H1 (cell line): ENCODE data around the gene CENPP. TPM values are rescaled to one million over a fixed set of nuclear protein-coding genes. Genes with fewer than 3 reads are reported as not detected.

Source experiments
- CTCF ChIA-PET: fragments of 300-600 bp; sonication (Branson Sonifier 250); formaldehyde crosslinking; loops from one replicate; lab custom pipeline; 2021; ENCODE audit not compliant: partially characterized antibody; lab: Charles Lee
- POLR2A ChIA-PET: fragments of 300-600 bp; sonication (Branson Sonifier 250); formaldehyde crosslinking; loops from one replicate; lab custom pipeline; 2021; ENCODE audit warnings: inconsistent platforms; ENCODE audit not compliant: partially characterized antibody; lab: Charles Lee
- DNase-seq, 2 experiments: peaks; one replicate each; pipeline versions ENCODE4 v3.0.0 to v3.0.0-alpha.2; 2010 to 2022; ENCODE audit warnings: low spot score in 2 of 2, low read depth in 1 of 2, mixed read lengths in 1 of 2
- FAIRE-seq: peaks from 2 replicates; lab custom pipeline; 2011; peaks lifted over from hg19 to GRCh38; lab: Jason Lieb, UNC
- H2AFZ ChIP-seq: 2 replicates; pipeline ENCODE4 v1.8.1; 2012; ENCODE audit warnings: low read length, inconsistent platforms
- H2AK5ac ChIP-seq: 2 replicates; pipeline ENCODE4 v1.6.1; 2013; ENCODE audit warnings: low read depth, low read length
- H2BK120ac ChIP-seq: replicated peaks from 2 replicates; pipeline ENCODE3; 2013; ENCODE audit warnings: low read depth, low read length, inconsistent platforms
- H2BK12ac ChIP-seq: 2 replicates; pipeline ENCODE4 v1.6.1; 2013; ENCODE audit warnings: low read depth, low read length
- H2BK15ac ChIP-seq: 2 replicates; pipeline ENCODE4 v1.6.1; 2013; ENCODE audit warnings: low read length
- H2BK20ac ChIP-seq: 2 replicates; pipeline ENCODE4 v1.6.1; 2013; ENCODE audit warnings: low read length
- H2BK5ac ChIP-seq: 2 replicates; pipeline ENCODE4 v1.6.1; 2013; ENCODE audit warnings: low read depth, low read length
- H3K14ac ChIP-seq: 2 replicates; pipeline ENCODE4 v1.6.1; 2013; ENCODE audit warnings: inconsistent platforms; ENCODE audit not compliant: insufficient read length
- H3K18ac ChIP-seq: 2 replicates; pipeline ENCODE4 v1.6.1; 2013; ENCODE audit warnings: low read length; ENCODE audit errors: extremely low read depth
- H3K23ac ChIP-seq: 2 replicates; pipeline ENCODE4 v1.6.1; 2013; ENCODE audit warnings: inconsistent platforms; ENCODE audit not compliant: insufficient read length
- H3K23me2 ChIP-seq: 2 replicates; pipeline ENCODE4 v1.6.1; 2013; ENCODE audit warnings: low read depth, low read length
- H3K27ac ChIP-seq: 2 replicates; pipeline ENCODE4 v1.6.1; 2011; ENCODE audit warnings: low read depth, low read length, inconsistent platforms
- H3K27me3 ChIP-seq, 4 experiments: replicated peaks in 1 of 4; 1 replicate in 1 of 4; 2 replicates in 3 of 4; pipeline versions ENCODE4 v1.6.1 to v1.8.1; 2011 to 2013; ENCODE audit warnings: low read length in 3 of 4, mild to moderate bottlenecking in 3 of 4, inconsistent platforms in 2 of 4, mixed read lengths in 2 of 4, moderate library complexity in 1 of 4; ENCODE audit not compliant: control insufficient read depth in 3 of 4, insufficient read depth in 3 of 4; ENCODE audit errors: extremely low read depth in 1 of 4
- H3K36me3 ChIP-seq, 4 experiments: 2 replicates each; pipeline versions ENCODE4 v1.6.1 to v1.8.1; 2011 to 2013; ENCODE audit warnings: mild to moderate bottlenecking in 4 of 4, low read length in 3 of 4, moderate library complexity in 2 of 4, control low read depth in 1 of 4, inconsistent platforms in 1 of 4; ENCODE audit not compliant: insufficient read depth in 4 of 4, control insufficient read depth in 2 of 4
- H3K4ac ChIP-seq: replicated peaks from 2 replicates; pipeline ENCODE3; 2013; ENCODE audit warnings: low read length, low read depth, mixed read lengths, inconsistent platforms; ENCODE audit not compliant: insufficient read length
- H3K4me1 ChIP-seq, 4 experiments: replicated peaks in 1 of 4; 1 replicate in 1 of 4; 2 replicates in 3 of 4; pipeline versions ENCODE4 v1.6.1 to v1.8.1; 2011 to 2013; ENCODE audit warnings: low read length in 3 of 4, inconsistent platforms in 2 of 4, mixed read lengths in 1 of 4; ENCODE audit not compliant: insufficient read depth in 4 of 4, control insufficient read depth in 3 of 4
- H3K4me2 ChIP-seq, 2 experiments: 2 replicates each; pipeline versions ENCODE4 v1.6.1 to v1.8.1; 2011 to 2013; ENCODE audit warnings: low read depth in 2 of 2, low read length in 2 of 2, control low read depth in 1 of 2, inconsistent platforms in 1 of 2, mild to moderate bottlenecking in 1 of 2; ENCODE audit not compliant: insufficient read depth in 1 of 2
- H3K4me3 ChIP-seq, 4 experiments: fragments of 200-600, 300-600 bp in 1 of 4; sonication (generic), shearing (Covaris generic), sonication (Bioruptor Twin) in 1 of 4; 2 replicates each; pipeline versions ENCODE4 v1.5.1 to v1.8.1; 2011 to 2016; ENCODE audit warnings: low read length in 4 of 4, low read depth in 3 of 4, control low read depth in 2 of 4, inconsistent platforms in 2 of 4, mild to moderate bottlenecking in 2 of 4, mixed read lengths in 1 of 4, moderate library complexity in 1 of 4; ENCODE audit not compliant: insufficient read depth in 2 of 4; ENCODE audit errors: extremely low read depth in 1 of 4
- H3K56ac ChIP-seq: replicated peaks from 2 replicates; pipeline ENCODE3; 2013; ENCODE audit warnings: low read depth, mild to moderate bottlenecking, mixed read lengths, low read length, inconsistent platforms; ENCODE audit not compliant: insufficient read length
- H3K79me1 ChIP-seq: 2 replicates; pipeline ENCODE4 v1.6.1; 2013; ENCODE audit warnings: low read depth, low read length, control low read depth
- H3K79me2 ChIP-seq, 2 experiments: 2 replicates each; pipeline versions ENCODE4 v1.6.1 to v1.8.1; 2012 to 2013; ENCODE audit warnings: low read length in 2 of 2, mild to moderate bottlenecking in 2 of 2, inconsistent platforms in 1 of 2; ENCODE audit not compliant: insufficient read depth in 2 of 2, control insufficient read depth in 1 of 2
- H3K9ac ChIP-seq, 4 experiments: replicated peaks in 1 of 4; 1 replicate in 1 of 4; 2 replicates in 3 of 4; pipeline versions ENCODE4 v1.6.1 to v1.8.1; 2011 to 2013; ENCODE audit warnings: low read depth in 3 of 4, low read length in 3 of 4, control low read depth in 2 of 4, mild to moderate bottlenecking in 2 of 4, moderate library complexity in 2 of 4, inconsistent platforms in 1 of 4; ENCODE audit errors: extremely low read depth in 1 of 4
- H3K9me3 ChIP-seq, 2 experiments: 2 replicates each; pipeline versions ENCODE4 v1.6.1 to v1.8.1; 2012 to 2013; ENCODE audit warnings: mild to moderate bottlenecking in 2 of 2, moderate library complexity in 2 of 2, control low read depth in 1 of 2, inconsistent platforms in 1 of 2, low read depth in 1 of 2, low read length in 1 of 2, mixed read lengths in 1 of 2; ENCODE audit not compliant: insufficient read depth in 2 of 2
- H4K20me1 ChIP-seq, 2 experiments: replicated peaks in 1 of 2; 2 replicates each; pipeline versions ENCODE3 to v1.8.1; 2011 to 2013; ENCODE audit warnings: inconsistent platforms in 2 of 2, low read length in 2 of 2, mild to moderate bottlenecking in 1 of 2; ENCODE audit not compliant: insufficient read depth in 2 of 2, control insufficient read depth in 1 of 2
- H4K5ac ChIP-seq: 2 replicates; pipeline ENCODE4 v1.6.1; 2013; ENCODE audit warnings: low read length, low read depth, mixed read lengths, inconsistent platforms; ENCODE audit not compliant: insufficient read length
- H4K8ac ChIP-seq: 2 replicates; pipeline ENCODE4 v1.8.0; 2013; ENCODE audit warnings: mild to moderate bottlenecking, moderate library complexity, low read length, inconsistent platforms; ENCODE audit not compliant: insufficient read depth; ENCODE audit errors: extremely low read depth
- H4K91ac ChIP-seq: replicated peaks from 2 replicates; pipeline ENCODE3; 2013; ENCODE audit warnings: low read length, mixed read lengths, inconsistent platforms; ENCODE audit not compliant: insufficient read length
- BACH1 ChIP-seq: IDR thresholded peaks from 2 replicates; pipeline ENCODE4 v1.6.1; 2012; ENCODE audit warnings: low read length, improper control_type of control experiment
- BCL11A ChIP-seq, 2 experiments: IDR thresholded peaks; one replicate each; pipeline ENCODE4 v1.6.1; 2011; ENCODE audit warnings: low read depth in 2 of 2, low read length in 2 of 2, mild to moderate bottlenecking in 2 of 2
- CHD1 ChIP-seq: IDR thresholded peaks from 2 replicates; pipeline ENCODE4 v1.6.1; 2012; ENCODE audit warnings: low read depth, low read length, improper control_type of control experiment
- FOSL1 ChIP-seq: IDR thresholded peaks from 2 replicates; pipeline ENCODE4 v1.6.1; 2011; ENCODE audit warnings: mild to moderate bottlenecking, low read depth, low read length, moderate library complexity; ENCODE audit not compliant: insufficient read depth
- HDAC6 ChIP-seq: IDR thresholded peaks from one replicate; pipeline ENCODE4 v1.7.1; 2012; ENCODE audit warnings: low read depth, mild to moderate bottlenecking, inconsistent platforms, low read length, moderate library complexity
- JUND ChIP-seq: IDR thresholded peaks from 2 replicates; pipeline ENCODE4 v1.6.1; 2011; ENCODE audit warnings: mild to moderate bottlenecking, improper control_type of control experiment, low read length
- POLR2A ChIP-seq, 2 experiments: IDR thresholded peaks; 1 replicate in 1 of 2; 2 replicates in 1 of 2; pipeline ENCODE4 v1.6.1; 2011; ENCODE audit warnings: low read depth in 2 of 2, low read length in 2 of 2, mild to moderate bottlenecking in 2 of 2; ENCODE audit errors: control extremely low read depth in 1 of 2
- RNF2 ChIP-seq: fragments of 200-900, 300-1000 bp; sonication (generic); IDR thresholded peaks from 2 replicates; pipeline ENCODE4 v1.7.1; 2016; ENCODE audit warnings: borderline replicate concordance, low read depth, mild to moderate bottlenecking, antibody characterized with exemption, low read length; ENCODE audit not compliant: poor library complexity, severe bottlenecking; ENCODE audit errors: missing control alignments
- RXRA ChIP-seq: IDR thresholded peaks from 2 replicates; pipeline ENCODE4 v1.6.1; 2011; ENCODE audit warnings: low read depth, mild to moderate bottlenecking, low read length, moderate library complexity; ENCODE audit not compliant: insufficient read depth
- TAF1 ChIP-seq: IDR thresholded peaks from 2 replicates; pipeline ENCODE4 v1.6.1; 2011; ENCODE audit warnings: mild to moderate bottlenecking, low read depth, low read length
- WGBS, 2 experiments: shearing (Covaris generic) in 1 of 2; methylation state at CpG; one replicate each; pipeline versions ENCODE4 v1.1.6 to v1.1.7; 2013 to 2015; ENCODE audit warnings: low lambda C conversion rate in 2 of 2, mixed read lengths in 2 of 2, inconsistent platforms in 1 of 2, low coverage in 1 of 2, missing lambda C conversion rate in 1 of 2; ENCODE audit not compliant: insufficient replicate concordance in 2 of 2, insufficient coverage in 1 of 2, insufficient read length in 1 of 2; ENCODE audit errors: extremely low coverage in 1 of 2, missing lambda C conversion rate in 1 of 2; 5-methylcytosine and 5-hydroxymethylcytosine counted together
- polyA plus RNA-seq, 7 experiments: library from polyadenylated mRNA; depleted of rRNA in 3 of 7; stranded (reverse) in 5 of 7; unstranded in 2 of 7; fragments of >200 nt in 5 of 7; fragments of 200-250 nt in 2 of 7; gene quantifications; 1 replicate in 5 of 7; 2 replicates in 1 of 7; 4 replicates in 1 of 7; pipeline versions ENCODE4 v1.2.1 to v1.2.3, GENCODE V29; 2011 to 2013; ENCODE audit warnings: missing spikeins in 2 of 7, mixed read lengths in 2 of 7
- total RNA-seq: library from RNA; stranded (reverse); fragmentation: NEBNext Ultra II Directional; extraction: Animal tissue kit (Norgen Biotek cat#: 25700); gene quantifications from 2 replicates; pipeline ENCODE4 v1.2.1, GENCODE V29; 2021

Gene CENPP
- total and polyA plus RNA-seq, 2 of the 8 experiments (the other 6 are each of a cell fraction or from before 2014, with no cell fraction given) = 2.7 to 10.8 TPM

DNA sequence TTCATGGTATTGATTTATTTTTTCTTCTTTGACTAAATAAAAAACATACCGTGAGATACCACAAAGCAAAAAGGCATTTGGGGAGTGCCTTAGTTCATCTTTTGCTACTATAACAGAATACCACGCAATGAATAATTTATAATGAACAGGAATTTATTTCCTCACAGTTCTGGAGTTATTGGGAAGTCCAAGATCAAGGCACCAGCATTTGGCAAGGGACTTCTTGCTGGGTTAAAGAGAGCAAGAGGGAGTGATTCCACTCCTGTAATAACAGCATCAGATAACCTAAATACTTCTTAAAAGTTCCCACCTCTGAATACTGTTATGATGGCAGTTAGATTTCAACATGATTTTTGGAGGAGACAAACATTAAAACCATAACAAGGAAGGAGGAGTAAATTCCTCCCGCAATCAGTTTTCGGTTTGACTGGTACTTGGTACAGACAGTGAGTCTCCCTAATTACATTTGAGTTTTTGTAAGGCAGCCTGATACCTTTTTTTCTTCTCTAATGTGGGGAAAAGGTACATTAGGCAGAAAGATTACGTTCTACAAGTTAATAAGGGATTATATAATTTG, 107.3 kb downstream of the CENPP start:
- H2BK15ac ChIP-seq = no peak overlapping the region
- no peaks in the 10 kb centered on the region for H3K4me1 ChIP-seq
- no peaks in the 10 kb centered on the region for H3K9me3 ChIP-seq
- no peak overlapping the region for H3K4me2 ChIP-seq
- no peak overlapping the region for H2AK5ac ChIP-seq
- no peak overlapping the region for H2AFZ ChIP-seq
- no peak overlapping the region for H3K27ac ChIP-seq
- TF ChIP-seq JUND = no peak
- TF ChIP-seq RXRA = no peak
- TF ChIP-seq RNF2 = no peak
- TF ChIP-seq POLR2A (IDR thresholded peaks at IDR 0.05; ENCODE audit: control extremely low read depth in 1 of 2, low read depth in 2 of 2, low read length in 2 of 2) = no peak
- TF ChIP-seq BACH1 = no peak
- TF ChIP-seq BCL11A (IDR thresholded peaks at IDR 0.05; ENCODE audit: low read depth in 2 of 2, low read length in 2 of 2) = no peak
- no peak for TF ChIP-seq HDAC6
- TF ChIP-seq FOSL1 = no peak
- TF ChIP-seq CHD1 = no peak
- no peak for TF ChIP-seq TAF1
- ChIA-PET CTCF (no interaction called here), POLR2A (no interaction called here)
- no peak overlapping the region for H2BK20ac ChIP-seq
- H2BK120ac ChIP-seq = no peak overlapping the region
- H3K36me3 ChIP-seq = no peaks in the 10 kb centered on the region
- no peak overlapping the region for H4K8ac ChIP-seq
- no peaks in the 10 kb centered on the region for H3K27me3 ChIP-seq
- H2BK12ac ChIP-seq = no peak overlapping the region
- no peak overlapping the region for H2BK5ac ChIP-seq
- no peak overlapping the region for H3K18ac ChIP-seq
- no peaks in the 10 kb centered on the region for H4K20me1 ChIP-seq
- no peak overlapping the region for H3K23ac ChIP-seq
- no peak for FAIRE-seq
- H3K4me3 ChIP-seq = no peak overlapping the region
- no peaks in the 10 kb centered on the region for H3K79me2 ChIP-seq
- no peak overlapping the region for H3K4ac ChIP-seq
- WGBS, 2 experiments = 89% methylated on average over 5 of the region's 5 CpGs; no CpG with 5 or more reads in 1 of the 2 experiments
- H3K79me1 ChIP-seq = no peaks in the 10 kb centered on the region
- H3K9ac ChIP-seq = no peak overlapping the region
- H3K14ac ChIP-seq = no peak overlapping the region
- no peak for DNase-seq
- H4K5ac ChIP-seq = no peak overlapping the region
- H4K91ac ChIP-seq = no peak overlapping the region
- H3K56ac ChIP-seq = no peak overlapping the region
- H3K23me2 ChIP-seq = no peaks in the 10 kb centered on the region
